NCI-H2081 treated with DMSO at 0.1 percent for 48 hours (cell line): Measurements from ENCODE around the gene RBBP6.
"Not testable (repeated sequence)": the region's sequence is repeated elsewhere in the genome, so short reads cannot be mapped to it uniquely, and the experiment has no call there.

Experiments
- DNase-seq: peaks from one replicate; lab custom pipeline; 2025; lab: John Stamatoyannopoulos, UW

The RBBP6 gene

GRCh38 chr16:24562811-24563210, 23.4 kb downstream of the RBBP6 start:
- DNase-seq: no peak

- DNase-seq: no peak
Measured at GRCh38 chr16:24568392-24568791, 29.0 kb downstream of the RBBP6 start.

- no peak for DNase-seq
Measured at GRCh38 chr16:24571096-24571495, 31.7 kb downstream of the RBBP6 start.

- no peak for DNase-seq
Measured at GRCh38 chr16:24572069-24572468, 32.7 kb downstream of the RBBP6 start.

- DNase-seq: no peak
Measured at GRCh38 chr16:24573141-24573540, 33.8 kb downstream of the RBBP6 start.

DNA sequence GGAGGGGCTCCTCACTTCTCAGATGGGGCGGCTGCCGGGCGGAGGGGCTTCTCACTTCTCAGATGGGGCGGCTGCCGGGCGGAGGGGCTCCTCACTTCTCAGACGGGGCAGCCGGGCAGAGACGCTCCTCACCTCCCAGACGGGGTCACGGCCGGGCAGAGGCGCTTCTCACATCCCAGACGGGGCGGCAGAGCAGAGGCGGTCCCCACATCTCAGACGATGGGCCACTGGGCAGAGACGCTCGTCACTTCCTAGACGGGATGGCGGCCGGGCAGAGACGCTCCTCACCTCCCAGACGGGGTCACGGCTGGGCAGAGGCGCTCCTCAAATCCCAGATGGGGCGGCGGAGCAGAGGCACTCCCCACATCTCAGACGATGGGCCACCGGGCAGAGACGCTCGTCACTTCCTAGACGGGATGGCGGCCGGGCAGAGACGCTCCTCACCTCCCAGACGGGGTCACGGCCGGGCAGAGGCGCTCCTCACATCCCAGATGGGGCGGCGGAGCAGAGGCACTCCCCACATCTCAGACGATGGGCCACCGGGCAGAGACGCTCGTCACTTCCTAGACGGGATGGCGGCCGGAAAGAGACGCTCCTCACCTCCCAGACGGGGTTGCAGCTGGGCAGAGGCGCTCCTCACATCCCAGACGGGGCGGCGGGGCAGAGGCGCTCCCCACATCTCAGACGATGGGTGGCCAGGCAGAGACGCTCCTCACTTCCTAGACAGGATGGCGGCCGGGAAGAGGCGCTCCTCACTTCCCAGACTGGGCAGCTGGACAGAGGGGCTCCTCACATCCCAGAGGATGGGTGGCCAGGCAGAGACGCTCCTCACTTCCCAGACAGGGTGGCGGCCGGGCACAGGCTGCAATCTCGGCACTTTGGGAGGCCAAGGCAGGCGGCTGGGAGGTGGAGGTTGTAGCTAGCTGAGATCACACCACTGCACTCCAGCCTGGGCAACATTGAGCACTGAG, 35.4 kb downstream of the RBBP6 start:
- not testable (repeated sequence) for DNase-seq

DNA sequence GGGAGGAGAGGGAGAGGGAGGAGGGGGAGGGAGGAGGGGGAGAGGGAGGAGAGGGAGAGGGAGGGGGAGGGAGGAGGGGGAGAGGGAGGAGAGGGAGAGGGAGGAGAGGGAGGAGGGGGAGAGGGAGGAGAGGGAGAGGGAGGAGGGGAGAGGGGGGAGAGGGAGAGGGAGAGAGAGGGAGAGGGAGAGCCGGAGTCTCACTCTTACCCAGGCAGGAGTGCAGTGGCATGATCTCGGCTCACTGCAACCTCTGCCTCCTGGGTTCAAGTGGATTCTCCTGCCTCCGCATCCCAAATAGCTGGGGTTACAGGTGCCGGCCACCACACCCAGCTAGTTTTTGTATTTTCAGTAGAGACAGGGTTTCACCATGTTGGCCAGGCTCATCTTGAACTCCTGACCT, 36.4 kb downstream of the RBBP6 start:
- not testable (repeated sequence) for DNase-seq

GRCh38 chr16:24577167-24577566, 37.8 kb downstream of the RBBP6 start:
- no peak for DNase-seq

GRCh38 chr16:24580665-24581064, 41.3 kb downstream of the RBBP6 start:
- no peak for DNase-seq

- no peak for DNase-seq
Measured at GRCh38 chr16:24583494-24583893, 44.1 kb downstream of the RBBP6 start.

GRCh38 chr16:24589997-24590396, 50.6 kb downstream of the RBBP6 start:
- DNase-seq: no peak

GRCh38 chr16:24598777-24599437, 59.5 kb downstream of the RBBP6 start:
- DNase-seq: no peak

GRCh38 chr16:24609417-24609739, 70.0 kb downstream of the RBBP6 start:
- no peak for DNase-seq

DNA sequence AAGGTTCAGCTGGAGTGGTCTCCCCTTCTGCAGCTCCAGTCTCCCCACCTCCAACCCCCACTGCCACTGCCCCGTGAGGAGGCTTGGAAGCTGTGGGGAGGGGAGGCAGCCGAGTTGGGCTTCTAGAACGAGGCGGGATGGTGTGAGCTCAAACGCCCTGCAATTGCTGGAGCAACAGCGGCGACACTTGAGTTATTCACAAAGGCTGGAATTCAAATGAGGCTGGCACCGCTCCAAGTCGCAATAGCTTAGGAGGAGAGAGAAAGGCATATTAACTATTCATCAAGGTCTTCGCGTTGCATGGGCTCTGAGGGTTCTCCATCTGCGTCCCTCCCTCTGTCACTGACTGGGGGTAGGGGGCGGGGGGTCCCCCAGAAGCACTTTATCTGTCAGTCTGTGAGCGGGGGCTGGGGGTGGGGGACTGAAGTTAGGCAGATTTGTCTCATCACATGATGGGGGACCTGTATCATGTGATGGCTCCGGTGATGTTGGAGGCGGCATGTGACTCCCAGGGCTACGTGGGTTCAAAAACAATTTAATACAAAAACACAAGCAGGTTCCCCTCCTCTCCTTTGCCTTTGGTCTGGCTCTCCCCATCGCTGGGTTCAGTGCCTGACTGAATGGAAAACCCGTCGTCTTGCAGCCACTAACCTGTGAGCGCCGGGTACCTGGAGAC, 70.5 kb downstream of the RBBP6 start:
- no peak for DNase-seq

DNA sequence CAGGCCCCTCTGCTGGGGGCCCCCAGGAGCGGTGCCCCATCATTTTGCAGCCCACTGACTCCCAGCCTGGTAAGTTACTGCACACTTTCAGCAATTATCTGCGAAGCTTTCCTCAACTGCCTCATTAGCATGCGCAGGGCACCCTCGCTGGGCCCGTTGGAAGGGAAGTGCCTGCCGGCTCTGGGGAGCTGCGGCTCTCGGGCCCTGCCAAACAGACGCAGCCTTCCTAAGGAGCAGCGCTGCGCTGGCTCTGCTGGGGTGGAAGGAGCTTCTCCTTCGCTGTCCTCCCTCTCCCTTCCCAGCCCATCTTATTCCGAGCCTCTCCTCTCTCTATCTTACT, 71.0 kb downstream of the RBBP6 start:
- DNase-seq: no peak

- no peak for DNase-seq
Measured at GRCh38 chr16:24611310-24611709, 71.9 kb downstream of the RBBP6 start.

DNA sequence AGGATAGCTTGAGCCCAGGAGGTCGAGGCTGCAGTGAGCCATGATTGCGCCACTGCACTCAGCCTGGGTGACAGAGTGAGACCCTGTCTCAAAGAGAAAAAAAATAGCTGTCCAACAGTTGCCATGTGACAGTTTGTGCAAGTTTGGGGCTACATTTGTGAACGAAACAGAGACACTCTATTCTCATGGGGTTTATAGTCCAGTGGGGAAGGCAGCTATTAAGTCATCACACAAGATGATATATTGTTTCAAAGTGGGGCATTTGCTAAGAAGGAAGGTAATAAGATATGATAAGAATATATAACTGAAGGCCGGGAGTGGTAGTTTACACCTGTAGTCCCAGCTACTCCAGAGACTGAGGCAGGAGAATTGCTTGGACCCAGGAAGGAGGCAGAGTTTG, 73.3 kb downstream of the RBBP6 start:
- DNase-seq: no peak

GRCh38 chr16:24613267-24613666, 73.9 kb downstream of the RBBP6 start:
- not testable (repeated sequence) for DNase-seq

DNA sequence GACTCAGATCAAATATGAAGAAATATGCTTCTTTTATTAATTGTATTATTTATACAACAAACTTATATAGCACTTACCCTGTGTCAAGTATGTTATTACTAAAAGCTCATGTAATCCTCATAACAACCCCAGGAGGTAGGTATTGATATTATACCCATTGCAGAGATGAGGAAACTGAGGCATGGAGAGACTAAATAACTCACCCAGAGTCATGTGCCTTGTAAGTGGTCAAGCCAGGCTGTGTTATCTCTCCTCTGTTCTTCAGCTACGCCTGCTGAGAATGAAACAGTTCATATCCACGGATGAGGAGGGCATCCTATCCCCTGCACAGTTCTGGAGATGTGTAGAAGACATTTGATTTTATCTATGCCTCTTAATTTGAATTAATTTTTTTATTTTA, 78.1 kb downstream of the RBBP6 start:
- DNase-seq: no peak
